ENCODE measurements around the gene MIER2.

Gene MIER2

GRCh38 chr19:342128-342455 is 2.5 kb downstream of the MIER2 start:
- Histone ChIP-seq H3K36me3 (ENCODE audit: insufficient read depth, low read length) (peaks cover 24% of the 10 kb centered on the region), H3K9me3 (ENCODE audit: low read length) (peaks cover 14% of the 10 kb centered on the region), H3K4me1 (ENCODE audit: insufficient read depth, low read length) (peaks cover 14% of the 10 kb centered on the region), H3K4me3 (ENCODE audit: low read length) (no peak overlapping the region), H3K27me3 (ENCODE audit: insufficient read depth, low read length) (no peaks in the 10 kb centered on the region), H2AFZ (ENCODE audit: low read depth, low read length) (no peak overlapping the region)

GRCh38 chr19:341386-342127 is 3.0 kb downstream of the MIER2 start:
- H2AFZ ChIP-seq (ENCODE audit: low read depth, low read length), result no peak overlapping the region
- peaks cover 24% of the 10 kb centered on the region for H3K36me3 ChIP-seq (ENCODE audit: insufficient read depth, low read length)
- H3K9me3 ChIP-seq (ENCODE audit: low read length), result peaks cover 14% of the 10 kb centered on the region
- no peaks in the 10 kb centered on the region for H3K27me3 ChIP-seq (ENCODE audit: insufficient read depth, low read length)
- H3K4me3 ChIP-seq (ENCODE audit: low read length), result no peak overlapping the region
- peaks cover 14% of the 10 kb centered on the region for H3K4me1 ChIP-seq (ENCODE audit: insufficient read depth, low read length)

- H3K4me3 ChIP-seq (ENCODE audit: low read length), result no peak overlapping the region
- H2AFZ ChIP-seq (ENCODE audit: low read depth, low read length), result no peak overlapping the region
- peaks cover 26% of the 10 kb centered on the region for H3K36me3 ChIP-seq (ENCODE audit: insufficient read depth, low read length)
Measured at GRCh38 chr19:340620-341385, 3.8 kb downstream of the MIER2 start.

DNA sequence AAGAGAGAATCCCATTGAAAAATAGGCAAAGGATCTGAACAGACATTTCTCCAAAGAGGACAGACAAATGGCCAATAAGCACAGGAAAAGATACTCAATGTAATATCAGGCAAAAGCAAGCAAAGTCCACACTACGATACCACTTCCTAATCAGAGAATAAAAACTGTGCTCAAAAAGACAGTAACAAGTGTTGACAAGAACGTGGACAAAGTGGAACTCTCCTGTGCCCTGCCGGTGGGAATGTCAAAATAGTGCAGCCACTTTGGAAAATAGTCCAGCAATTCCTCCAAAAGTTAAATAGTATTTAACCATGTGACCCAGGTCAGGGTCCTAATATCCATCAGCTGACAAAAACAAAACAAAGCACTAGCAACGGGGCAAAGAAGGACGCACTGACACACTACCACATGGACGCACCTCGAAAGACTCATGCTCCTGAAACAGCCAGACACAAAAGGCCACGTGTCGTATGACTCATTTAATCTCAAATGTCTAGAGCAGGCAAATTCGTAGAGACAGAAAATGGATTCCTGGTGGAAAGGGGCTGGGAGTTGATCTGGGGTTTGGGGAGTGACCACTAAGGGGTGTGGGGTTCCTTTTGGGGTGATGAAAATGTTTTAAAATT is 5.2 kb downstream of the MIER2 start:
- Histone ChIP-seq H3K4me3 (ENCODE audit: low read length) (no peak overlapping the region), H3K27me3 (ENCODE audit: insufficient read depth, low read length) (no peaks in the 10 kb centered on the region), H3K4me1 (ENCODE audit: insufficient read depth, low read length) (peaks cover 14% of the 10 kb centered on the region), H3K9me3 (ENCODE audit: low read length) (peaks cover 30% of the 10 kb centered on the region), H2AFZ (ENCODE audit: low read depth, low read length) (no peak overlapping the region), H3K36me3 (ENCODE audit: insufficient read depth, low read length) (peaks cover 36% of the 10 kb centered on the region)

More at GRCh38 chr19:340620-341385, 3.8 kb downstream of the MIER2 start:
- Histone ChIP-seq H3K9me3 (ENCODE audit: low read length) (peaks cover 18% of the 10 kb centered on the region), H3K4me1 (ENCODE audit: insufficient read depth, low read length) (peaks cover 14% of the 10 kb centered on the region), H3K27me3 (ENCODE audit: insufficient read depth, low read length) (no peaks in the 10 kb centered on the region)

DNA sequence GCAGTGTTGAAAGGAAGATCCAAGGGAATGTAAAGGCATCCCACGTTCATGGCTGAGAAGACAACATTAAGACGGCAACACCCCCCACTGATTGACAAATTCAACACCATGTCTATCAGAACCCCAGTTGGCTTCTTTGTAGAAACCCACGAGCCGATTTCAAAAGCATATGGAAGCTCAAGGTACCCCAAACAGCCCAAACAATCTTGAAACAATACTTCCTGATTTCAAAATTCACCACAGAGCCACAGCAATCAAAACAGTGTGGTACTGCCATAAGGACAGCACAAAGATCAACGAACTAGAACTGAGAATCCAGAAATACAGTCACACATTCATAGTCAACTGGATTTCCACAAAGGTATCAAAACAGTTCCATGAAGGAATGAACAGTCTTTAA is 6.2 kb downstream of the MIER2 start:
- H3K4me3 ChIP-seq (ENCODE audit: low read length), result no peak overlapping the region
- no peaks in the 10 kb centered on the region for H3K27me3 ChIP-seq (ENCODE audit: insufficient read depth, low read length)
- H2AFZ ChIP-seq (ENCODE audit: low read depth, low read length), result no peak overlapping the region
- H3K9me3 ChIP-seq (ENCODE audit: low read length), result peaks cover 33% of the 10 kb centered on the region
- H3K4me1 ChIP-seq (ENCODE audit: insufficient read depth, low read length), result peaks cover 11% of the 10 kb centered on the region
- H3K36me3 ChIP-seq (ENCODE audit: insufficient read depth, low read length), result peaks cover 40% of the 10 kb centered on the region

GRCh38 chr19:336067-336614 is 8.5 kb downstream of the MIER2 start:
- Histone ChIP-seq H3K4me1 (ENCODE audit: insufficient read depth, low read length) (no peaks in the 10 kb centered on the region), H2AFZ (ENCODE audit: low read depth, low read length) (no peak overlapping the region), H3K9me3 (ENCODE audit: low read length) (peaks cover 37% of the 10 kb centered on the region), H3K4me3 (ENCODE audit: low read length) (no peak overlapping the region), H3K36me3 (ENCODE audit: insufficient read depth, low read length) (peaks cover 32% of the 10 kb centered on the region), H3K27me3 (ENCODE audit: insufficient read depth, low read length) (no peaks in the 10 kb centered on the region)

- H3K9me3 ChIP-seq (ENCODE audit: low read length), result peaks cover 40% of the 10 kb centered on the region
- no peaks in the 10 kb centered on the region for H3K4me1 ChIP-seq (ENCODE audit: insufficient read depth, low read length)
- H3K36me3 ChIP-seq (ENCODE audit: insufficient read depth, low read length), result peaks cover 34% of the 10 kb centered on the region
- H3K27me3 ChIP-seq (ENCODE audit: insufficient read depth, low read length), result no peaks in the 10 kb centered on the region
- H2AFZ ChIP-seq (ENCODE audit: low read depth, low read length), result no peak overlapping the region
- no peak overlapping the region for H3K4me3 ChIP-seq (ENCODE audit: low read length)
Measured at GRCh38 chr19:335486-336066, 9.0 kb downstream of the MIER2 start.

GRCh38 chr19:335072-335471 is 9.5 kb downstream of the MIER2 start:
- H2AFZ ChIP-seq (ENCODE audit: low read depth, low read length), result no peak overlapping the region
- no peak overlapping the region for H3K4me3 ChIP-seq (ENCODE audit: low read length)
- peaks cover 35% of the 10 kb centered on the region for H3K36me3 ChIP-seq (ENCODE audit: insufficient read depth, low read length)
- no peaks in the 10 kb centered on the region for H3K4me1 ChIP-seq (ENCODE audit: insufficient read depth, low read length)
- H3K27me3 ChIP-seq (ENCODE audit: insufficient read depth, low read length), result no peaks in the 10 kb centered on the region
- H3K9me3 ChIP-seq (ENCODE audit: low read length), result peaks cover 39% of the 10 kb centered on the region

DNA sequence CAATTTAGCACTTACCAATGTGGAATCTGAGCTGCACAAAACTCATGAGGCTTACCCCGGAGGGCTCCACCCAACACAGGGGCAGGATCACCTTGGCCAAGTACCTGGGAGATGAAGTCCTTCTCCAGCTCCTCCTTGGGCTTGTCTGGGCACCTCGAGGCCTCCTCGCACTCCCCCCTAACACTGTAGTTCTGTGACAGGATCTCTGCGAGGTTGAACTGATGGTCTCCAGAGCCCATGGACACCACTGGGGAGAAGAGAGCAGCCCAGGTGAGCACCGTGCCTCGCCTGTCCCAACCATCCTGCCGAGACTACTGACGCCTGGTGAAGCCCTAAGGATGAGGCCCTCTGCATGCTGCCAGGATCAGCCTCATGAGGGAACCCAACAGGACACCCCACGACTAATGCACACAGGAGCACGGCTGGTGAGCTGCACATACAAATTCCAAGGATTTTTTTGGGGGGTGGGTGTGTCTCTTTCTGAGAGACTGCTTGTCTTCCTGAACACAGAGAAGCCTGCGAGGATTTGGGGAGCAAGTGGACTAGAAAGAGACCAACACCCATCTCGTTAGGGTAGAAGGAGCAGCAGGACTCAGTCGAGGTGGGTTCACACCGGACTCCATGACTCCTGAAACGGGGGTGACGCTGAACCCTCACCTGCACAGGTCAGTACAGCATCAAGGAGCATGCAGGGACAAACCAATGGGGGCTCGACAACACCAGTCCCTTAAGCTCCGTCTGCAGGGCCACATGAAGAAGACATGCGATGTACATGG is 10.1 kb downstream of the MIER2 start:
- Histone ChIP-seq H2AFZ (ENCODE audit: low read depth, low read length) (no peak overlapping the region), H3K4me1 (ENCODE audit: insufficient read depth, low read length) (no peaks in the 10 kb centered on the region), H3K27me3 (ENCODE audit: insufficient read depth, low read length) (no peaks in the 10 kb centered on the region), H3K9me3 (ENCODE audit: low read length) (peaks cover 43% of the 10 kb centered on the region), H3K4me3 (ENCODE audit: low read length) (no peak overlapping the region), H3K36me3 (ENCODE audit: insufficient read depth, low read length) (peaks cover 35% of the 10 kb centered on the region)

GRCh38 chr19:330503-330902 is 14.1 kb downstream of the MIER2 start:
- Histone ChIP-seq H3K4me3 (ENCODE audit: low read length) (no peak overlapping the region), H3K36me3 (ENCODE audit: insufficient read depth, low read length) (peaks cover 69% of the 10 kb centered on the region), H3K9me3 (ENCODE audit: low read length) (peaks cover 66% of the 10 kb centered on the region), H3K4me1 (ENCODE audit: insufficient read depth, low read length) (no peaks in the 10 kb centered on the region), H2AFZ (ENCODE audit: low read depth, low read length) (no peak overlapping the region), H3K27me3 (ENCODE audit: insufficient read depth, low read length) (no peaks in the 10 kb centered on the region)

DNA sequence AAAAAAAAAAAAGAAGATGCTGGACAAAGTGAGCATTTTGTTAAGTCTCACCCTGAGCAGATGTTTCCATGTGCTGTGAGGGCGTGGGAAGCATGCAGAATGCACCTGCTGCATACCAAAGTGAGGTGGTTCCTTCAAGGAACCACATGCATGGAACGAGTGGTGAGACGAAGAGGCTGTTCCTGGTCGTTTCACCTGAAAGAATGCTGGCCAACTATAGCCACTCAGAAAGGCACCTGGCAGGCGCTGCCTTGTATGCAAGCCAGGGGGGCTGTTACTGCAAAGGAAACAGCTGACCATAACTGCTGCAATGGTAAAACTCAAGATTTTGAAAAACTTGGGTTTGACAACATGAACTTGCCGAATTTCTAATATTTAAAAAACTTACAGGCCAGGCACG is 14.7 kb downstream of the MIER2 start:
- Histone ChIP-seq H2AFZ (ENCODE audit: low read depth, low read length) (no peak overlapping the region), H3K27me3 (ENCODE audit: insufficient read depth, low read length) (no peaks in the 10 kb centered on the region), H3K36me3 (ENCODE audit: insufficient read depth, low read length) (peaks cover 73% of the 10 kb centered on the region), H3K9me3 (ENCODE audit: low read length) (peaks cover 62% of the 10 kb centered on the region), H3K4me3 (ENCODE audit: low read length) (no peak overlapping the region), H3K4me1 (ENCODE audit: insufficient read depth, low read length) (no peaks in the 10 kb centered on the region)

DNA sequence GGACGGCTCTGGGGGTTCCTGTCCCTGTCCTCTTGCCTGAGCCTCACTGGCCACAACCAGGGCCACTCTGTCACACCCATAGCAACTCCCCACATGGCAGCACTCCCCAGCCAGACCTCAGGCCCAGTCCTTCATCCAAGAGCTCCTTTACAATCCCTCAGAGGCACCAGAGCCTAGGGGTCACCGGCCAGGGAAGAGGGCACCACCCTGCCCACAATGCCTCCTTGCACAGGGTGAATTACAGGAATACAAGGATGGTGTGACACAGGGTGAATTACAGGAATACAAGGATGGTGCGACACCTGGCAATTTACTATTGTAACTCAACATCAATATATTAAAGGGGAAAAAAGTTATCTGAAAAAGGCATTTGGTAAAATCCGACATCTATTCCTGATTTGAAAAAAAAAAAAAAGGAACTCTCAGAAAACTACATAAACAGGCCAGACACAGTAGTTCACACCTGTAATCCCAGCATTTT is 16.5 kb downstream of the MIER2 start:
- H3K36me3 ChIP-seq (ENCODE audit: insufficient read depth, low read length), result peaks cover 79% of the 10 kb centered on the region

More for the DNA sequence above, 16.5 kb downstream of the MIER2 start:
- Histone ChIP-seq H3K9me3 (ENCODE audit: low read length) (peaks cover 61% of the 10 kb centered on the region), H3K4me3 (ENCODE audit: low read length) (no peak overlapping the region), H3K27me3 (ENCODE audit: insufficient read depth, low read length) (no peaks in the 10 kb centered on the region), H2AFZ (ENCODE audit: low read depth, low read length) (no peak overlapping the region), H3K4me1 (ENCODE audit: insufficient read depth, low read length) (no peaks in the 10 kb centered on the region)
